ENCODE results near the gene POU4F2.

The POU4F2 gene, protein sequence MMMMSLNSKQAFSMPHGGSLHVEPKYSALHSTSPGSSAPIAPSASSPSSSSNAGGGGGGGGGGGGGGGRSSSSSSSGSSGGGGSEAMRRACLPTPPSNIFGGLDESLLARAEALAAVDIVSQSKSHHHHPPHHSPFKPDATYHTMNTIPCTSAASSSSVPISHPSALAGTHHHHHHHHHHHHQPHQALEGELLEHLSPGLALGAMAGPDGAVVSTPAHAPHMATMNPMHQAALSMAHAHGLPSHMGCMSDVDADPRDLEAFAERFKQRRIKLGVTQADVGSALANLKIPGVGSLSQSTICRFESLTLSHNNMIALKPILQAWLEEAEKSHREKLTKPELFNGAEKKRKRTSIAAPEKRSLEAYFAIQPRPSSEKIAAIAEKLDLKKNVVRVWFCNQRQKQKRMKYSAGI

DNA sequence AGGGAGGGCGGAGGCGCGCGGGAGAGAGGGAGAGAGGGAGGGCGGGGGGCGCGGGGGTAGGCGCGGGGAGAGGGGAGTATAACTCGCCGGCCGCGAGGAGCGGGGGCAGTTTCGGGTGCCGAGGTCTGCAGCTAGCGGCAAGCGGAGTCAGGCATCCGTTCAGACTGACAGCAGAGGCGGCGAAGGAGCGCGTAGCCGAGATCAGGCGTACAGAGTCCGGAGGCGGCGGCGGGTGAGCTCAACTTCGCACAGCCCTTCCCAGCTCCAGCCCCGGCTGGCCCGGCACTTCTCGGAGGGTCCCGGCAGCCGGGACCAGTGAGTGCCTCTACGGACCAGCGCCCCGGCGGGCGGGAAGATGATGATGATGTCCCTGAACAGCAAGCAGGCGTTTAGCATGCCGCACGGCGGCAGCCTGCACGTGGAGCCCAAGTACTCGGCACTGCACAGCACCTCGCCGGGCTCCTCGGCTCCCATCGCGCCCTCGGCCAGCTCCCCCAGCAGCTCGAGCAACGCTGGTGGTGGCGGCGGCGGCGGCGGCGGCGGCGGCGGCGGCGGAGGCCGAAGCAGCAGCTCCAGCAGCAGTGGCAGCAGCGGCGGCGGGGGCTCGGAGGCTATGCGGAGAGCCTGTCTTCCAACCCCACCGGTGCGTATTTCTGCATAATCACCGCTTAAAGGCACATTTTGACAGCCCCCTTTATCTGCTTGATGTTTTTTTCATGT lies at the start of gene POU4F2:
Gene POU4F2 (plus strand): TSS at position 108 of the 720 bp plus-strand sequence. CDS start 248 bp downstream, at position 356.
- no peak for TF ChIP-seq GATA2 (IDR thresholded peaks at IDR 0.05; ENCODE audit: low read depth, low read length)
- TF ChIP-seq GATA3 (IDR thresholded peaks at IDR 0.05; ENCODE audit: low read depth, low read length) = no peak

DNA sequence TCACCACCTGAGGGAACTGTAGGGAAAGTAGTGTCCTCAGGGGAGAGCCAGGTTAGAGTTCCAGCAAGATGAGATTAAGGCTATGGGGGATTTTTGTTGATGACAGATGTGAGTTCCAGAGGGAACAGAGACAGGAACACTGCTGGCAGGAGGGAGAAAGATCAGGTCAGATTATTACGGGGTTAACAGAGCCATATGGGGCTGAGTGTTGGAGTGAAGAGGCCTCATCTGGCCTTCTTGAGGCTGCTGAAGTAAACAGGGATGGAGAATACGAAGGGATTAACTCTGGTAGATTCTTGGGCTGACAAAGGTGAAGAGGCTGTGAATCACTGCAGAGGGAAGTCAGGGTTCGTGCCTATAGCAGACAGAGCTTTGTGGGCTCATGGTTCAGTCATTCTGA lies 47.9 kb upstream of the POU4F2 start:
- TF ChIP-seq GATA2 (IDR thresholded peaks at IDR 0.05; ENCODE audit: low read depth, low read length) = no peak

DNA sequence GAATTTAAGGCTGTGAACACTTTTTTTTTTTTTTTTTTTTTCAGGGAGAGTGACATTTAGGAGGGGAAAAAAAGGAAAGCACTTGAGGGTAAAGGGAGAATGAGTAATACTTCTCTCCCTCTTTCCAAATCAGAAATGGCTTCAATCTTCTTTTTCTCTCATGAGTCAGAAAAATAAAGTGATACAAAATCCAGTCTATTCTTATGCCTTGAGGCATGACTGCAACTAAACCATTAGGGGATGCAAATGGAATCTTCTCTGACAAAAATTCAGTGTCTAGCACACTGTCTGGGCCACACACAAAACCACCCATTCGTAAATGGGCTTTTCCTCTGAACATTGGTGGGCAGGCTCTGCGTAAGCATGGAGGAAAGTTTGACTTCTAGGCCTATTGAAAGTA lies 46.7 kb upstream of the POU4F2 start:
- TF ChIP-seq GATA2 (IDR thresholded peaks at IDR 0.05; ENCODE audit: low read depth, low read length) (no peak), GATA3 (IDR thresholded peaks at IDR 0.05; ENCODE audit: low read depth, low read length) (no peak)

DNA sequence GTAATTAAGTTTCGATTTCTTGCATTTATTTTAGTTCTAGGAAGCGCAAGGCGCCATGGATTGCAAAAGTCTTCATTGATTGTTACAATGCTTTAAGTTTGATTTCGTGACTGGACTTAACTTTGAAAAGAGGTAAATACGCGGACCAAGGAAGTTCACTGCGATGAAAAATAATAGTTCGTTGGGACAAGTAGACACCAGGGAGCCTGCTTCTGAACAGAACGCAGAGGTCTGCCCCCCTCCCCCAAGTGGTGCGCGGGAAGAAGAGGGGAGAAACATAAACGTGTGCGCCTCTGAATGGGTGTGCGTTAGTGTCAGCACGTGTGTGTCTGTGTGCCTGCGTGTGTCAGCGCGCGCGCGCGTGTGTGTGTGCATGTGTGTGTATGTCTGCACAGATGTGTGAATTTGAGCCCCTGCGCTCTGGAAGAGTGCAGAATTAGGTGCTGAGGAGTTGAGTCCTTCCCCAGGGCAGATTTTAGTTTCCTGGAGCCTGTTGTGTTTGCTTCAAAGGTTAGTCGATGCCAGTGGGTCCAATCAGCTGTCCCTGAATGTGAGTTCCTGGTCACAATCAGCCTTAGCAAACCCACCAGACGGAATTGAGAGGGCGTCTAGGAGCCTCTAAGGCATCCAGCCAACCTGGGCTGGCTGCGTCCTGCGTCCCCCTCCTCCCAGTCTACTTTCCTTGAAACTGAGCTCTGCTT lies 5.8 kb upstream of the POU4F2 start:
- no peak for TF ChIP-seq GATA2 (IDR thresholded peaks at IDR 0.05; ENCODE audit: low read depth, low read length)
- TF ChIP-seq GATA3 (IDR thresholded peaks at IDR 0.05; ENCODE audit: low read depth, low read length) = no peak

DNA sequence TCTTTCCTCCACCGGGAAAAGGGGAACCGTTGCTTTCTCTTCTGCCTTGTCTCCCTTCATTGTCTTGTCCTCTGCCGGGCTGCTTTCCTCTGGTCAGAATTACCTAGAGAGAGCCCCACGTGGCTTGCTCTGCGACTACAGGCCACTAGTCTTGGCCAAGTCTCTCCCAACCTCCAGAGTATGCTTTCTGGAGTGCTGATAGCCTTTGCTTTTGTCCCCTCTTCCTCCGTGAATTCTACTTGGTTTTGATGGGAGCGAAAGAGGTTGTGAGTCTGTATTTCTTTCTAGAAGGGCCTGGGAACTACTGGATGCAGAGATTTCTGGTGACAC lies 5.3 kb upstream of the POU4F2 start:
- TF ChIP-seq GATA3 (IDR thresholded peaks at IDR 0.05; ENCODE audit: low read depth, low read length) (no peak), GATA2 (IDR thresholded peaks at IDR 0.05; ENCODE audit: low read depth, low read length) (no peak)

DNA sequence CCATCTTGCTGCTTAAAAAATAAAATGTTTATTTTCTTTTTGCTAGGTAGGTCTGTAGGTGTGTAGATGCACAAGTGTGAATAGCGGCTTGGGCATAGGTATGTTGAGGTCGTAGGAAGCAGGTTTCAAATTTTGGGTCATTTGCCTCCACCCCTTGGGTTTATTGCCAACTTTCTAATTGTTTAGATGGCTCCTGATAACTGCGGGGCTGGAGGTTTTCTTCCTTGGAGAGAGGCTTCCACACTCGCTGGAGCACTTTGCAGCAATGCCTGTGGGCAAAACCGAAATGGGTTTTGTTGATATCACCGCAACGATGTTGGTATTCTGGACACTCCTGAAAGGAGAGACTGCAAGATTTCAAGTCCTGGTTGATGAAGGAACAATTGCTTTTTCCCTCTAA lies 3.9 kb upstream of the POU4F2 start:
- peak; percentile 9; the same call in 1 of the 2 replicates for TF ChIP-seq GATA2 (IDR thresholded peaks at IDR 0.05; ENCODE audit: low read depth, low read length)
- no peak for TF ChIP-seq GATA3 (IDR thresholded peaks at IDR 0.05; ENCODE audit: low read depth, low read length)

DNA sequence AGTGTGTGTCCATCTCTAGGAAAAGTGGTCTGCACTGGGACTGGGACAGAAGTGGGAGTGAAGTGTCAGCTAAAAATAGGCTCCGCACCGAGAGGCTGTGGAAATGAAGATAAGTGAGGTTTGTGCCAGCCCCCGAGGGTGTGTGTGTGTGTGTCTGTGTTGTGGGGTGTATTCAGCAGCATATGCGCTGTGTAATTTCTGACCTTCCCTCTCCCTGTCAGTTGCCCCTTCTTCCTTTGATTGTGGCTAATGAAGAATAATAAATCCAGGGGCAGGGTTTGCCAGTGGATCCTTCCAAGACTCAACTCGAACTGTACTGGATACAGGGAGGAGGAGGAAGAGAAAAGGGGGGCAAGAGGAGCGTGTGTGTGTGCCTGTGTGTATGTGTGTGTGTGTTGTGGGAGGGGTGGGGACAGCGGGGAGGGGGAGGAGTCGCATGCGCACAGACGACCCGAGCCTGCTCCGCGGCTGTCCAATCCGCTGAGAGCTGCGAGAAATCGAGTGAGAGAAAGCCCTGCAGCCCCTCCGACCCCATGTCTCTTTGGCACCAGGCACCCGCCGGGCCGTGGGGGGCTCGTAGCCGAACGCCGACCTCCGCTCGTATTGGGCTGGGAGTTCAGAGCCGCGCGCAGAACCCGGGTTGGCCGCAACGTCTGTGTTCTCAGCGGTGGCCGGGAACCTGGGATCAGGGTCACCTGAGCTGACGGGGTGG lies 916 bp upstream of the POU4F2 start:
- TF ChIP-seq GATA2 (IDR thresholded peaks at IDR 0.05; ENCODE audit: low read depth, low read length) = no peak
- TF ChIP-seq GATA3 (IDR thresholded peaks at IDR 0.05; ENCODE audit: low read depth, low read length) = no peak

DNA sequence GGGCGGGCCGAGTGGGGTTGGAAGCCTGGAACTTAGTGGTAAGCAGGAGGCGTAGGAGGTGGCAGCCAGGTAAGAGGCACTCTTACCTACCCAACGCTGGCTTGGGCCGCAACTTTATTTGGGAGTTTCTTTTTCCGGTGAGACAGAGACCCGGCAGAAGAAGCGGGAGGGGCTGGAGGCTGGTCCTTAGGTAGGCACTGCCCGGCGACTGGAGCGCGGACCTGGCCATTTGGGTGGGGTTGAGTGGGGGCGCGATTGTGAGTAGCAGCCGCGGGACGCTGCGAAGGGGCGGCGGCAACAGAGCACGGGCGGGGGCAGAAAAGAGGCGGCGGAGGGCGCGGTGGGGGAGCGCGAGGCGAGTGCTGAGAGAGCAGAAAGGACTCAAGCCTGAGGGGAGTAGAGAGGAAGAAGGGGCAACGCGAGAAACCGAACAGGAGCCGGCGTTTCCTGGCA lies 334 bp upstream of the POU4F2 start:
- TF ChIP-seq GATA3 (IDR thresholded peaks at IDR 0.05; ENCODE audit: low read depth, low read length) (no peak), GATA2 (IDR thresholded peaks at IDR 0.05; ENCODE audit: low read depth, low read length) (no peak)

DNA sequence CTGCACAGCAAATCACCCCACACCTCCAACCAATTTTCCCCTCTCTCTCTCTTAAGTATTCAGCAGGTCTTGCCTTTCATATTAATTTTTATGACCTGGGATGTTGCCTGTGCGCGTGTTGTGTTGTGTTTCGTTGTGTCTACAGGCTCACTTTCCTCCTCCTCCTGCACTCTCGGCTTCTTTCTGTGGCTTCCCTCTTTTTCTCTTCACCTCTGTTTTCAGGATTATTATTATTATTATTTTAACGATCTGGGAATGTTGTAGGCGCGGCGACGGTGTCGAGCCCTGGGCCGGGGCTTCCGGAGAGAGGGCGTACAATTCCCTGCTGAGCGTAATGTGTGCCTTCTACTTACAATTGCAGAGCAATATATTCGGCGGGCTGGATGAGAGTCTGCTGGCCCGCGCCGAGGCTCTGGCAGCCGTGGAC lies 826 bp downstream of the POU4F2 start:
- TF ChIP-seq GATA2 (IDR thresholded peaks at IDR 0.05; ENCODE audit: low read depth, low read length) = no peak
- TF ChIP-seq GATA3 (IDR thresholded peaks at IDR 0.05; ENCODE audit: low read depth, low read length) = no peak

DNA sequence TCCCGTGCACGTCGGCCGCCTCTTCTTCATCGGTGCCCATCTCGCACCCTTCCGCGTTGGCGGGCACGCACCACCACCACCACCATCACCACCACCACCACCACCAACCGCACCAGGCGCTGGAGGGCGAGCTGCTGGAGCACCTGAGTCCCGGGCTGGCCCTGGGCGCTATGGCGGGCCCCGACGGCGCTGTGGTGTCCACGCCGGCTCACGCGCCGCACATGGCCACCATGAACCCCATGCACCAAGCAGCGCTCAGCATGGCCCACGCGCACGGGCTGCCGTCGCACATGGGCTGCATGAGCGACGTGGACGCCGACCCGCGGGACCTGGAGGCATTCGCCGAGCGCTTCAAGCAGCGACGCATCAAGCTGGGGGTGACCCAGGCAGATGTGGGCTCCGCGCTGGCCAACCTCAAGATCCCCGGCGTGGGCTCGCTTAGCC lies 1.4 kb downstream of the POU4F2 start:
- no peak for TF ChIP-seq GATA2 (IDR thresholded peaks at IDR 0.05; ENCODE audit: low read depth, low read length)

DNA sequence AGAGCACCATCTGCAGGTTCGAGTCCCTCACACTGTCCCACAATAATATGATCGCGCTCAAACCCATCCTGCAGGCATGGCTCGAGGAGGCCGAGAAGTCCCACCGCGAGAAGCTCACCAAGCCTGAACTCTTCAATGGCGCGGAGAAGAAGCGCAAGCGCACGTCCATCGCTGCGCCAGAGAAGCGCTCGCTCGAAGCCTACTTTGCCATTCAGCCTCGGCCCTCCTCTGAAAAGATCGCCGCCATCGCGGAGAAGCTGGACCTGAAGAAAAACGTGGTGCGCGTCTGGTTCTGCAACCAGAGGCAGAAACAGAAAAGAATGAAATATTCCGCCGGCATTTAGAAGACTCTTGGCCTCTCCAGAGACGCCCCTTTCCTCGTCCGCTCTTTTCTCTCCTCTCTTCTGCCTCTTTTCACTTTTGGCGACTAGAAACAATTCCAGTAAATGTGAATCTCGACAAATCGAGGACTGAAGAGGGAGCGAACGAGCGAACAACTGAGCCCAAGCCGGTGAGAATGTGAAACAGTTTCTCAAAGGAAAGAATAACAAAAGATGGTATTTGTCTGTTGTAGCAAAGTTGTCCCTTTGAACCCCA lies 1.9 kb downstream of the POU4F2 start:
- TF ChIP-seq GATA3 (IDR thresholded peaks at IDR 0.05; ENCODE audit: low read depth, low read length) (no peak), GATA2 (IDR thresholded peaks at IDR 0.05; ENCODE audit: low read depth, low read length) (no peak)

DNA sequence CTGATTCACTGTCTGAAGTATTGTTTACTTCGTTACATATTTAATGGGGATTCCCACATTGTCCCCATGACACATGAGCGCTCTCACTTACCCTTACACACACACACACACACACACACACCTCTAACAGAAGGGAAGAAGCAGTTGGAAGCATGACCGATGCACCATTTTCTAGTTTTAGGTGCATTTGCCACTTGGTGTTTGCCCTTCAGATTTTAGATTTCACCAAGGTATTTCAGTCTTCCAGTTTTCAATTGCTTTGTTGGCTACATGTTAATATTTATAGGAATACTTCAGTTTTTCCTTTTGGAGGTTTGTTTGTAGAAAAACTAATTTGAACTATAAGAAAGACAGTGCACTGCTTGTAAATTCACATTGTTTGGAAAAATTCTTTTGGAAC lies 3.1 kb downstream of the POU4F2 start:
- TF ChIP-seq GATA2 (IDR thresholded peaks at IDR 0.05; ENCODE audit: low read depth, low read length) (no peak), GATA3 (IDR thresholded peaks at IDR 0.05; ENCODE audit: low read depth, low read length) (no peak)

DNA sequence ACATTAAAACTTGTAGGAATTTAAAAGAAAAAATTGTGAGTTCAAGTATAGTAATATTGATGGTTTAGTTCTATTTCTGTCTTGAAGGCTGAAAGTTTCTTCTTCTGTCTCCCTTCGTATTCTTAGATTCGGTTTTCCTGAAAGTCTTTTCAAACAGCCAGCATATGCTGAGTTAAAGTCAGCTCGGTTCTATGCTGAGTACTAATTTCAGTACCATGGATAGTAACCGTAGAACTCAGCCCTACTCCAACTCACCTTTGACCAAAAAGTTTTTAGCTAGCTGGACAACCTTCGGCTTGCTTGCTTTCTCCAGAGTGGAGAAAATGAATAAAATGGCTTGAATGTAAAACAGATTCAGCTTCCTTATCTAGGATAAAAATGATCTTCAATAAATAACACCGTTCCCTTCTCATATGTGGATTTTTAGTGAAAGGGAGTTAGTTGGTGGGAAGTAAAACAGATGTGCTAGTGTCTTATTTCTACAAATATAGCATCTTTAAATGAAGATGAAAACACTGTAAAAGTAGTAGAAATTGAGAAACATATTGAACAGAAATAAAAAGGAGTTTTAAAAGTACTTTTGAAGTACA lies 5.2 kb downstream of the POU4F2 start:
- TF ChIP-seq GATA3 (IDR thresholded peaks at IDR 0.05; ENCODE audit: low read depth, low read length) = no peak
- no peak for TF ChIP-seq GATA2 (IDR thresholded peaks at IDR 0.05; ENCODE audit: low read depth, low read length)
